NCI-H1092 treated with DMSO at 0.1 percent for 48 hours (cell line): ENCODE results near the gene RHOD.

Experiments used
- DNase-seq: peaks from one replicate; lab custom pipeline; 2025; lab: John Stamatoyannopoulos, UW

The RHOD gene

DNA sequence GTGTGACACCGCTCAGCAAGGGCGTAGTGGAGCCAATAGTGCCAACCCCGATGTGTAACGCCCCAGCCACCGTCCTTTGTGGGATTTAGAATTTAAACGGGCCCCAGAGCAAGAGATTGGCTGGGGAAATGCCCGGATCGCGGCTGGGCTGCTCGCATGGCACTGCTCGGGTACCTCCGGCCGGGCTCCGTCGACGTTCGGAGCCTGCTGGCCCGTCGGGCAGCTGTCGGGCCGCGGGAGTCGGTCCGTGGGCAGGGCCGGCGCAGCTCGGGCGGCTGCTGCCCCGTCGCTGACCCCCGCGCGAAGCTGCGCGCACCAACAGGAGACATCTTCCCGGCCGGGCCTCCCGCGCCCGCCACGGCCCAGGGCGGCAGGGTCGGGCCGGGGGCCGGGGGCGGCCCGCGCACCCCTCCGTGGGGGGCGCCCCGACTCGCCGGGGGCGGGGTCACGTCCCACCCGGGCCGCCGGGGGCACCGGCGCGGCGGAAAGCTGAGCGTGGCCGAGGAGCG, 61.1 kb downstream of the RHOD start:
- peak; percentile 66 for DNase-seq

DNA sequence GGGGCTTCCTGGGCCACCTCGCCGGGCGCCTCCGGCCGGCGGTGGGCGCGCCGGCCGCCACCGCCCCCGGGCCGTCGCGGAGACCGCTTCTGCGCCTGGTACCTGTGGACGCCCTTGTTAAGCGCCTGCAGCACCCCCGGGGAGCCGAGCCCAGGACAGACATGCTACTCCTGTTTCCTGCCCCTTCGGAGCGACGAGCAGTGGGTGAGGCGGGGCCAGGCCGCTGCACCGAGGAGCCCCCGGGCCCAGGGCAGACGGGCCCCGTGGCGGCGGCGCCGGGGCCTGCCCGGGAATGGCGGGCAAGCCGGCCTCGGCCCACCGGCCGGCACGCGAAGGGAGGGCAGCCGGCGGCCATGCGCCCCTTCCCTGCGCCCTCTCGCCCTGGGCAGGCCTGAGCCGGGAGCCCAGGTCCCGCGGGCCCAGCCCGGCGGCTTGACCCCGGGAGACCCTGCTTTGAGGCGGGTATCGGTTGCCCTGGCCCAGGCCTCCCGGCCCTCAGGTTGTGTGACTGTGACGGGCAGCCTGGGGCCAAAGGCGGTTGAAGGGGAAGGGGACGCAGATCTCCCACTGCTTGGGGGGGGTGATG, 61.6 kb downstream of the RHOD start:
- DNase-seq, result peak; percentile 41

DNA sequence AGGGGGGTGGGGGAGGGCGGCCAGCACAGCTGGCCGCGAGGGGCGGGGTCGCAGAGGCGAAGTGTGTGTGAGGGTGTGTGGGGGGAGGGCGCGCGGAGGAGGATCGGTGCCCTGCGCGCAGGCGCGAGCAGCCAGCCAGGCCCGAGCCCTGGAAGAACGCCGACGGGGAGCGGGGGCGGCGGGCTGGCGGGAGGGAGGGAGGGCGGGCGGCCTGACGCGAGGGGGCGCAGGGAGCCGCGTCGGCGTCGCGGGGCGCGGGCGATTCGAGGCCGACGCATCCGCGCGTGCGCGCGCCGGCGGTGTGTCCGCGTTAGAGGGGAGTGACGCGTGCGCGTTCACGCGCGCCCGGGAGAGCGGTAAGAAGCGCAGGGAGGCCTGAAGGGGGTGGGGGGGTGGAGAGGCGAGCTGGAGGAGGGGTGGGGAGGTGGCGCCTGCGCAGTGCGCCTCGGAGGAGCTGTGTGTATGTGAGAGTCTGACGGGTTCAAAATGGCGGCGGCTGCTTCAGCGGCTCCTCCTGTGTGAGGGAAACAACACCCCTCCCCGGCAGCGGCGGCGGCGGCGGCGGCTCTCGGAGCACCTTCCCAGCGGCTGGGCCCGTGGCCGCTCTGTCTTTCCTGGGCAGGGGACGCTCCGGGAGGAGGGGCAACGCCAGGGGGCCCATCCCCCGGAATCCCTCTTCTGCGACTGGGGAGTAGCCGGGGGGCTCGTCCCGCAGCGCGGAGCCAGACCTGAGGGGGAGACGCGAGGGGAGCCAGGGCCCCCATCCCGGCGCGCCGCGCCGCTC, 62.3 kb downstream of the RHOD start, which contains the start of gene KDM2A:
Gene KDM2A (plus strand): TSS at position 463 of the 784 bp plus-strand sequence. CDS start 2,054 bp downstream, outside the sequence.
- DNase-seq, result peak; percentile 99

GRCh38 chr11:67119585-67120391, 63.1 kb downstream of the RHOD start:
- DNase-seq, result peak; percentile 20

DNA sequence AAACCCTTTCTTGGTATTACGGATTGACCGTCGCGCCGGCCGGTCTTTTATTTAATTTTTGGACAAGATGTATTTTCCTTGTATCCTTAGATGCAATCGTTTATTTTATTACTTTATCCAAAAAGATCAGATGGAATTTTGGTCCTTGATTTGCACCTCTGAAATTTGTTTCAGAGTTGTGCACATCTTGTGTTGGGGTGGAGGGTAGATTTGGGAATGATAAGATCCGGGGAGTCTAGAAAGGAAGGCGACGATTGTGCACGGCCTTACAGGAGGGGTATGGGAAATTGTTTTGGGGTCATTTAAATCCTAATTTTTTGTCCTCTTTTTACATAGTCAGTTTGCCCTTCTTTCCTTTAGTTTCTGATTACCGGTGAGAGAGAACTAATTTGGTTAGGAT, 63.8 kb downstream of the RHOD start:
- DNase-seq, result no peak

- DNase-seq, result no peak
Measured at GRCh38 chr11:67120881-67121710, 64.4 kb downstream of the RHOD start.
